ENCODE measurements around the gene TRIM72. TPM values are rescaled to one million over a fixed set of nuclear protein-coding genes. Genes with fewer than 3 reads are reported as not detected.
A peak's percentile ranks its signal among the peaks of the same experiment; 100 is the strongest.
"Not testable (repeated sequence)": the region's sequence is repeated elsewhere in the genome, so short reads cannot be mapped to it uniquely, and the experiment has no call there.

TRIM72 gene
- total RNA-seq, 1 donor from 2014 or later = not detected

DNA sequence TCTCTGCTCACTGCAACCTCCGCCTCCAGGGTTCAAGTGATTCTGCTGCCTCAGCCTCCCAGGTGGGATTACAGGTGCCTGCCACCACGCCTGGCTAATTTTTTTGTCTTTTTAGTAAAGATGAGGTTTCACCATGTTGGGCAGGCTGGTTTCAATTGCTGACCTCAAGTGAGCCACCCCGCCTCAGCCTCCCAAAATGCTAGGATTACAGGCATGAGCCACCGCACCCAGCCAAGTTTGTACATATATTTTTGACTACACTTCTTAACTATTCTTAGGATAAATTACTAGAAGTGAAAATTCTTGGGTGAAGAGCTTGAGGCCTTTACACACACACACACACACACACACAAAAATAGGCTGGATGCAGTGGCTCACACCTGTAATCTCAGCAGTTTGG, 44.4 kb downstream of the TRIM72 start:
- DNase-seq = no peak

DNA sequence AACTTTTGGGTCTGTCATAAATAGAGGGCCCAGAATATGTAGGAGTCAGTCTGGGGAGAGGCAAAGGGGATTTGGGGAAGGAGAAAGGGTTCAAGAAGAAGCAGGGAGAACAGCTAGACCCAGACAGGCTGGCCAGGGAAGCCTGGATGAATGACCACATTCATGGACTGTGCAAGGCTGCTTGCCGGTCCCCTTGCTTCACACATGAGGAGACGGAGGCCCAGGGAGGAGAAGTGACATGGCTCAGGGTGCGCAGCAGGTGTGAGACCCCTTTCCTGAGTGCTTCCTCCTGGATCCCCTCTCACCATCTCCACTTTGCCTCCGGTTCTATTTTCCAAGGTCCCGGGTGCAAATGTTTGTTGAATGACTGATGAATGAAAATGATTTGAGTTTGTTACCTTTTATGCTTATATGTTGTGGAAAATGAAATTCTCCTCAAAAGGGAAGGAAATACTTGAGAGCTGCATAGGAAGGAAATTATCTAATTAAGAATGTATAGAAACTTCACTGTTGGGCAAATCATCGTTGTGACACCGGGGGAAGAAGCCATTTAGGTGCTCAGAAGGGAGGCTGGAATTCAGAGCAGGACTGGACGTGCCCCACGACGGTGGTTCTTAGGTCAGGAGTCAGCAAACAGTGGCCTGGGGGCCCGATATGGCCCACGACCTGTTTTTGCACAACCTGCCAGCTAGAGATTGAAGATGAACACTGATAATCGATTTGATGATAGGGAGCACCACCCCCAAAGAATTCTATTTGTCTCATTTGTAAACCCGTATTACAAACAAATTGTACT, 46.4 kb downstream of the TRIM72 start:
- DNase-seq = no peak

GRCh38 chr16:31262084-31262483, 48.2 kb downstream of the TRIM72 start:
- DNase-seq = no peak

GRCh38 chr16:31265329-31266245, 51.7 kb downstream of the TRIM72 start:
- peak; percentile 61 for DNase-seq

GRCh38 chr16:31267332-31268032, 53.6 kb downstream of the TRIM72 start:
- DNase-seq = no peak

DNA sequence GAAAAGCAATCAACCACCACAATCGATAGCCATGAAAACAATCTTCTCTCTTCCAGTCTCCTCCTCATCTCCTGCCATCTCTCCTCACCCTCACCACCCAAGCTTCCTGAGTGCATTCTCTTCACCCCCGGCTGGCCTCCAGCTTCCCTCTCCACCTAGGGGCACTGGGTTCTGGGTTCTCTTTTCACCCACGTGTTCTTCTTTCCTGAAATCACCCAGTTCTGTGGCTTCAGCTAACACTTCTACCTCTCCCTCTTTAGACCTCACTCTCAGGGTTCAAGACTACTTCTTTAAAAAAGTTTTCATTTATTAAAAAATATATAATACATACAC, 54.1 kb downstream of the TRIM72 start:
- no peak for DNase-seq

GRCh38 chr16:31268891-31269290, 55.0 kb downstream of the TRIM72 start:
- DNase-seq = no peak

GRCh38 chr16:31269541-31269940, 55.6 kb downstream of the TRIM72 start:
- no peak for DNase-seq

DNA sequence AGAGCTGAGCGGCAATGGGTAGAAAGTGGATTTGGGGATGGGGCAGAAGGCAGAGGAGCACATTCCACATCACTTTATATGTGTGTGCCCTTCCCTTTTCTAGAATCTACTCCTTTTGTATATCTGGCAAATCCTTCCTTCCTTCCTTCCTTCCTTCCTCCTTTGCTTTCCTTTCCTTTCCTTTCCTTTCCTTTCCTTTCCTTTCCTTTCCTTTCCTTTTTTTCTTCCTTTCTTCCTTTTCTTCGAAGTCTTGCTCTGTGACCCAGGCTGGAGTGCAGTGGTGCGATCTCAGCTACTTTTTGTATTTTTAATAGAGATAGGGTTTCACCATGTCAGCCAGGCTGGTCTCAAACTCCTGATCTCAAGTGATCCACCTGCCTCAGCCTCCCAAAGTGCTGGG, 56.1 kb downstream of the TRIM72 start:
- not testable (repeated sequence) for DNase-seq

DNA sequence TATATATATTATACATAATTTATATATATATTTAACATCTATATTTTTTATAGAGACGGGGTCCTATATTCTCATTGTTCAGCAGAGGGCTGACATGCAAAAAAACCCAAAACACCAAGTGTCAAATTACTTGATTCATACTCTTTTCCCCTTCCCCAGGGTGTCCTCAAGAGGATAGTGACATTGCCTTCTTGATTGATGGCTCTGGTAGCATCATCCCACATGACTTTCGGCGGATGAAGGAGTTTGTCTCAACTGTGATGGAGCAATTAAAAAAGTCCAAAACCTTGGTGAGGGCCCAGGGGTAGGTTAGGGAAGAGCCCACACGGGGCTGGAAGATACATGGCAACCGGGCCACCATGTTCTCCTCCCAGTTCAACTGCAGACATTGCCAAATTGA, 56.9 kb downstream of the TRIM72 start:
- no peak for DNase-seq

DNA sequence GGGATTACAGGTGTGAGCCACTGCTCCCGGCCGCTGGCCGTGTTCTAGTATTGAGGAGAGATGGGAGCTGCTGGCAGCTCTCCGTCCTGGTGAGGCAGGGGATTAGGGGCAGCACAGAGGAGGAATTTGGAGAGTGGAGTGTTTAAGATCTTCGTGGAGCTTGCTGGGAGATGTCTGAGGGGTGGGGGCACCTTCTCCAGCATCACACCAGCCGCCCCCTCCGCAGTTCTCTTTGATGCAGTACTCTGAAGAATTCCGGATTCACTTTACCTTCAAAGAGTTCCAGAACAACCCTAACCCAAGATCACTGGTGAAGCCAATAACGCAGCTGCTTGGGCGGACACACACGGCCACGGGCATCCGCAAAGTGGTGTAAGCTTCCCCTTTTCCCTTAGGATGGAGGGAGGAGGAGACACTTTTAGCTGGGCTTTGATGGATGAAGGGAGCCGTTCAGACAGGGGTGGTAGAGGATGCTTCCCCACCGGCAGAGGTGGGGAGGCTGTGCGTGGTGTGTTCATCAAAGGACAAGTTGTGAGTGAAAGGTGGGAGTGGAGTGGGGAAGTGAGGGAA, 57.8 kb downstream of the TRIM72 start:
- DNase-seq = no peak

DNA sequence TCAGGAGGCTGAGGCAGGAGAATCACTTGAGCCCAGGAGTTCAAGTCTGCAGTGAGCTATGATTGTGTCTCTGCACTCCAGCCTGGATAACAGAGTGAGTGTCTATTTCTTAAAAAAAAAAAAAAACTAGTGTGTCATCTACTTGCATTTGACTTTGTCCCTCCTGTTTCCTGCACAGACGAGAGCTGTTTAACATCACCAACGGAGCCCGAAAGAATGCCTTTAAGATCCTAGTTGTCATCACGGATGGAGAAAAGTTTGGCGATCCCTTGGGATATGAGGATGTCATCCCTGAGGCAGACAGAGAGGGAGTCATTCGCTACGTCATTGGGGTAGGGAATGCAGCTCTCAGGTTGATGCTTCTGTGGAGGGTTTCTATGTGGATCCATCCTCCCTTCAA, 59.3 kb downstream of the TRIM72 start:
- no peak for DNase-seq

- no peak for DNase-seq
Observed at GRCh38 chr16:31273676-31274075, 59.8 kb downstream of the TRIM72 start.

GRCh38 chr16:31274831-31275816, 61.2 kb downstream of the TRIM72 start:
- no peak for DNase-seq

GRCh38 chr16:31276600-31276999, 62.7 kb downstream of the TRIM72 start:
- no peak for DNase-seq

GRCh38 chr16:31277659-31278260, 63.8 kb downstream of the TRIM72 start:
- DNase-seq = no peak

- DNase-seq = not testable (repeated sequence)
Observed at GRCh38 chr16:31278853-31279252, 64.9 kb downstream of the TRIM72 start.
